HCT116 (cell line): ENCODE measurements around the gene INTS12. TPM values are rescaled to one million over a fixed set of nuclear protein-coding genes. Genes with fewer than 3 reads are reported as not detected.
A peak's percentile ranks its signal among the peaks of the same experiment; 100 is the strongest.

Experiments used
- ATAC-seq: fragments of 200-7000 bp; cut with Tn5 transposase; 2 replicates; pipeline ENCODE4 v1.9.1; 2020; ENCODE audit warnings: mild to moderate bottlenecking, moderate library complexity
- BruUV-seq: library from RNA; stranded (reverse); fragments of 400-500 nt; replicated peaks from 2 replicates; lab custom pipeline; 2021; lab: Mats Ljungman, UMichigan
- CTCF ChIA-PET: fragments of 300-600 bp; sonication (Branson Sonifier 250); formaldehyde crosslinking; loops from one replicate; lab custom pipeline; 2021; ENCODE audit warnings: antibody characterized with exemption; lab: Charles Lee
- POLR2A ChIA-PET: fragments of 300-600, 350-600 bp; sonication (Branson Sonifier 250); formaldehyde crosslinking; loops from one replicate; lab custom pipeline; 2021; ENCODE audit warnings: antibody characterized with exemption; lab: Charles Lee
- RAD21 ChIA-PET, 2 experiments: fragments of 300-600 bp; sonication (Branson Sonifier 250); formaldehyde crosslinking; loops; one replicate each; lab custom pipeline; 2023; ENCODE audit warnings: low total read pairs in 2 of 2; ENCODE audit not compliant: uncharacterized antibody in 2 of 2, unreplicated experiment in 2 of 2, low non-redundant PET in 1 of 2; lab: Charles Lee
- DNase-seq: peaks from one replicate; pipeline ENCODE4 v3.0.0-alpha.2; 2010; ENCODE audit warnings: low read depth, low spot score
- H2AFZ ChIP-seq: fragments of 200-600 bp; shearing (Covaris generic), sonication (generic); 2 replicates; pipeline ENCODE4 v1.6.1; 2017; ENCODE audit warnings: low read depth, mixed run types, mixed read lengths, antibody characterized with exemption, low read length; ENCODE audit not compliant: poor library complexity, severe bottlenecking
- H3K27ac ChIP-seq: 2 replicates; pipeline ENCODE4 v1.5.1; 2012; ENCODE audit warnings: low read depth, low read length
- H3K27me3 ChIP-seq: fragments of 200-600 bp; sonication (generic); 2 replicates; pipeline ENCODE4 v1.6.1; 2016; ENCODE audit warnings: mixed run types, low read length, mixed read lengths; ENCODE audit not compliant: insufficient read depth
- H3K36me3 ChIP-seq, 2 experiments: fragments of 200-500 bp in 1 of 2; fragments of 200-600 bp in 1 of 2; sonication (Bioruptor generic) in 1 of 2; sonication (generic) in 1 of 2; 2 replicates each; pipeline versions ENCODE4 v1.5.1 to v1.6.1; 2014 to 2016; ENCODE audit warnings: low read length in 2 of 2, inconsistent platforms in 1 of 2, mixed read lengths in 1 of 2, mixed run types in 1 of 2; ENCODE audit not compliant: insufficient read depth in 2 of 2, control insufficient read depth in 1 of 2
- H3K4me1 ChIP-seq, 2 experiments: fragments of 200-600 bp in 1 of 2; sonication (generic) in 1 of 2; 2 replicates each; pipeline versions ENCODE4 v1.5.1 to v1.6.1; 2012 to 2017; ENCODE audit warnings: low read length in 2 of 2, inconsistent platforms in 1 of 2, mild to moderate bottlenecking in 1 of 2, mixed read lengths in 1 of 2, mixed run types in 1 of 2, moderate library complexity in 1 of 2; ENCODE audit not compliant: insufficient read depth in 2 of 2, control insufficient read depth in 1 of 2
- H3K4me2 ChIP-seq: fragments of 200-600 bp; sonication (generic); 2 replicates; pipeline ENCODE4 v1.6.1; 2017; ENCODE audit warnings: mixed run types, low read length, mixed read lengths
- H3K4me3 ChIP-seq, 2 experiments: fragments of 200-600 bp in 1 of 2; sonication (generic) in 1 of 2; replicated peaks in 1 of 2; 2 replicates each; pipeline ENCODE4 v1.5.1; 2011 to 2016; ENCODE audit warnings: low read length in 2 of 2, control low read depth in 1 of 2, low read depth in 1 of 2, mild to moderate bottlenecking in 1 of 2, mixed read lengths in 1 of 2, mixed run types in 1 of 2
- H3K79me2 ChIP-seq: fragments of 200-600 bp; sonication (generic); 2 replicates; pipeline ENCODE4 v1.6.1; 2017; ENCODE audit warnings: mild to moderate bottlenecking, mixed run types, low read length, moderate library complexity, mixed read lengths; ENCODE audit not compliant: insufficient read depth
- H3K9ac ChIP-seq: fragments of 200-600 bp; sonication (generic); 2 replicates; pipeline ENCODE4 v1.6.1; 2016; ENCODE audit warnings: low read length, mixed read lengths
- H3K9me2 ChIP-seq: fragments of 200-600 bp; sonication (generic), shearing (Covaris generic); 2 replicates; pipeline ENCODE4 v1.6.1; 2017; ENCODE audit warnings: mixed run types, mild to moderate bottlenecking, moderate library complexity; ENCODE audit not compliant: insufficient read depth
- H3K9me3 ChIP-seq, 2 experiments: fragments of 200-500 bp in 1 of 2; fragments of 200-600 bp in 1 of 2; sonication (Bioruptor generic) in 1 of 2; sonication (generic) in 1 of 2; 2 replicates each; pipeline ENCODE4 v1.6.1; 2014 to 2017; ENCODE audit warnings: low read length in 2 of 2, mixed read lengths in 2 of 2, inconsistent platforms in 1 of 2, low read depth in 1 of 2, mild to moderate bottlenecking in 1 of 2, mixed run types in 1 of 2, moderate library complexity in 1 of 2; ENCODE audit not compliant: control insufficient read depth in 1 of 2, insufficient read depth in 1 of 2
- H4K20me1 ChIP-seq: fragments of 200-600 bp; sonication (generic), shearing (Covaris generic); 2 replicates; pipeline ENCODE4 v1.6.1; 2017; ENCODE audit warnings: mixed run types, mild to moderate bottlenecking, moderate library complexity; ENCODE audit not compliant: insufficient read depth
- CBX3 ChIP-seq: IDR thresholded peaks from 2 replicates; pipeline ENCODE4 v1.6.1; 2012; ENCODE audit warnings: low read depth
- CEBPB ChIP-seq: IDR thresholded peaks from 2 replicates; pipeline ENCODE4 v1.6.1; 2012; ENCODE audit warnings: low read depth
- ELF1 ChIP-seq: IDR thresholded peaks from 2 replicates; pipeline ENCODE4 v1.6.1; 2012; ENCODE audit warnings: low read depth, borderline replicate concordance
- EZH2phosphoT487 ChIP-seq: fragments of 200-600 bp; IDR thresholded peaks from 2 replicates; pipeline ENCODE4 v1.6.1; 2018; ENCODE audit warnings: antibody characterized with exemption, borderline replicate concordance
- JUND ChIP-seq: IDR thresholded peaks from 2 replicates; pipeline ENCODE4 v1.6.1; 2012
- POLR2A ChIP-seq: IDR thresholded peaks from 2 replicates; pipeline ENCODE4 v1.7.0; 2011; ENCODE audit warnings: borderline replicate concordance; ENCODE audit not compliant: insufficient read depth, insufficient read length; ENCODE audit errors: extremely low read depth
- POLR2AphosphoS5 ChIP-seq: IDR thresholded peaks from 2 replicates; pipeline ENCODE4 v1.6.1; 2011; ENCODE audit warnings: mild to moderate bottlenecking, low read depth, low read length, moderate library complexity
- YY1 ChIP-seq: IDR thresholded peaks from 2 replicates; pipeline ENCODE4 v1.6.1; 2011; ENCODE audit warnings: low read length, low read depth, moderate library complexity, mild to moderate bottlenecking; ENCODE audit not compliant: insufficient replicate concordance; ENCODE audit errors: extremely low read depth
- ZNF274 ChIP-seq: fragments of 200-500 bp; sonication (Bioruptor generic); IDR thresholded peaks from 2 replicates; pipeline ENCODE4 v1.6.1; 2014; ENCODE audit warnings: mild to moderate bottlenecking, low read depth, low read length, inconsistent platforms
- intact Hi-C: fragments of 100-400 bp; cut with micrococcal nuclease; formaldehyde crosslinking; loops from 2 replicates; pipeline ENCODE4 v1.10.0; 2022
- total RNA-seq: library from RNA; stranded (reverse); gene quantifications from one replicate; pipeline ENCODE4 v1.2.1, GENCODE V29; 2021; ENCODE audit not compliant: unreplicated experiment
- TF ChIP-seq, protein P1 (sequence below): IDR thresholded peaks from 2 replicates; pipeline ENCODE4 v1.6.1; 2012

INTS12 gene
- total RNA-seq, 1 experiment from 2014 or later: 18.5 TPM

DNA sequence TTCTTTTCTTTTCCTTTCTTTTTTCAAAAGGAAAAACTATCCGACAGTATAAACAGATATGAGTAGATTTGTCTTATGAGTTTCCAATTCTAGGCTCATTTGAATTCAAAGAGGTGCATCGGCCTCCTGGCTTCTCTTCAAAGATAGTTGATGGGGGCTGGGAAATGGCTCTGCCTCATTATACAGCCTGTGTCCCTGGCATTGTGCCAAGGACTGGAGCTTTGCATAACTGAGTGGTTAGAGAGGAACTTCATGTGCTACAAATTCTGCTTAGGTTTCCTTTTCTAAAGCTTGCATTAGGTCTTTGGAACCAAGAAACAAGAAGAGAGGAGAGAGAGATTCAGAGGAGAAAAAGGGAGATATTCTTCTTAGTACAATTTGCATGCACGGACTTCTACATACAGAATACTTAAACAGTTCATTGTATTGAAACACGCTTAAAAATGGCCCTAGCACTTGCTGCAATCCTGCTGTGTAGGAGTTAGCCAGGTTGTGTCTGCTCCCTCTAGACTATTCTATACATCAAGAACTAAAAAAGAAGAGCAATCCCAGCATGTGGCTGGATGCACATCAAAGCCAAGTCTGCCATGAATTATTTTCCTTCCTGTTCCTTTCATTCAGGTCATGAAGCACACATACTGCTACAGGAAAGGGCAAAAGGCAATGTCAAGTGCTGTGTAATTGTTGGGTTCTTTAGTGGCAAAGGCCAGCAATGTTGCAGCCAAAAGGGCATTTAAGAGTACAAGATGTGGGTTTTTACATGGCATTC lies 70.9 kb downstream of the INTS12 start:
- no peak overlapping the region for H3K4me2 ChIP-seq
- POLR2A ChIA-PET: no interaction called here

DNA sequence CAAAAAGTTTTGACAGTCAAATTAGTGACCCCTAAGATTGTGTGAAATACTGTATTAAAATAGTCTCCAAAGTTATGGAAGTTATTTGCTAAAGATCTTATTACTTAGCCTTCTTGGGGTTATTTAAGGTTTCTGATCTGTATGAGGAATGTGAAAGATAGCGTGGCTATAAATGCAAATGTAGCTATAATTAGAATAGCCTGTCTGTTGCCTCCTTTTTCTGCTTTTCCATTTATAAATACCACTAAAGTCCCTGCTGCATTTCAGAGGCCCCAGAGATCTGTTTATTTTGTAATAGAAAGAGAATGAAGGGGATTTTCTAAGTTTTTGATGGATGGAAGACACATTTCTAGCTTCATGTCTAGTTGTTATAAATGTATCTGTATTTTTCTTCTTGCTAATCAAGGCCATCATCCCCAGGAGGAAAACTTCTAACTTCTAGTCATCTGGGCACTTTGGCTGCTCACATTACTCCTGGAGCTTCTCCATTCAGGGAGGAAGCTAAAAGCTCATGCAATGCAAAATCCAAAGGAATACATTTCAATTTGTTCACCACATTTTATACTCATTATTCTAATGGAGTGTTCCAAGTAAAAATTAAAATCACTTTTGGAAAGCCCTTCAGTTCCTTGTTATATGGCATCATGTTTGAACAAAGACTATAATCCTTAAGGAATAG lies 73.9 kb downstream of the INTS12 start:
- no peaks in the 10 kb centered on the region for H4K20me1 ChIP-seq
- H2AFZ ChIP-seq: no peak overlapping the region
- no peaks in the 10 kb centered on the region for H3K79me2 ChIP-seq
- no peaks in the 10 kb centered on the region for H3K9me2 ChIP-seq
- H3K9me3 ChIP-seq: no peaks in the 10 kb centered on the region
- POLR2A ChIA-PET: no interaction called here
- intact Hi-C loops: no loop called here
- BruUV-seq: no TSS peak
- H3K4me1 ChIP-seq: no peaks in the 10 kb centered on the region
- ATAC-seq (no peak), DNase-seq (no peak)
- no peak overlapping the region for H3K9ac ChIP-seq
- RAD21 ChIA-PET: no interaction called here
- no peaks in the 10 kb centered on the region for H3K27me3 ChIP-seq
- H3K27ac ChIP-seq: no peak overlapping the region
- no peak overlapping the region for H3K4me2 ChIP-seq
- CTCF ChIA-PET: no interaction called here
- no peak for TF ChIP-seq ZNF274
- no peak overlapping the region for H3K4me3 ChIP-seq
- no peaks in the 10 kb centered on the region for H3K36me3 ChIP-seq

More for the DNA sequence above, 70.9 kb downstream of the INTS12 start:
- Histone ChIP-seq H3K4me1 (no peaks in the 10 kb centered on the region), H3K27me3 (no peaks in the 10 kb centered on the region), H3K36me3 (no peaks in the 10 kb centered on the region), H3K4me3 (no peak overlapping the region), H3K9me2 (no peaks in the 10 kb centered on the region), H4K20me1 (no peaks in the 10 kb centered on the region), H3K9ac (no peak overlapping the region), H2AFZ (peak overlapping the region; percentile 49), H3K27ac (no peak overlapping the region), H3K79me2 (no peaks in the 10 kb centered on the region), H3K9me3 (no peaks in the 10 kb centered on the region)
- DNase-seq (no peak), ATAC-seq (no peak)
- CTCF ChIA-PET: no interaction called here
- intact Hi-C loops: no loop called here
- no peak for TF ChIP-seq CEBPB
- TF ChIP-seq, protein P1, sequence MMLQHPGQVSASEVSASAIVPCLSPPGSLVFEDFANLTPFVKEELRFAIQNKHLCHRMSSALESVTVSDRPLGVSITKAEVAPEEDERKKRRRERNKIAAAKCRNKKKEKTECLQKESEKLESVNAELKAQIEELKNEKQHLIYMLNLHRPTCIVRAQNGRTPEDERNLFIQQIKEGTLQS: no peak
- TF ChIP-seq JUND: no peak
- no peak for TF ChIP-seq CBX3
- no peak for TF ChIP-seq YY1
- TF ChIP-seq ELF1: no peak
- no peak for TF ChIP-seq POLR2A
- TF ChIP-seq EZH2phosphoT487: no peak
- TF ChIP-seq POLR2AphosphoS5: no peak
- no TSS peak for BruUV-seq
- RAD21 ChIA-PET: no interaction called here
